Body of pancreas (tissue), 4 donors: Measurements from ENCODE around the gene GREB1.
"Not testable (repeated sequence)": the region's sequence is repeated elsewhere in the genome, so short reads cannot be mapped to it uniquely, and the experiment has no call there.

ENCODE experiments used
- POLR2A ChIP-seq, 3 donors: fragments of 450-650 bp; IDR thresholded peaks; one replicate each; pipeline ENCODE4 v1.6.1; 2016; ENCODE audit warnings: antibody characterized with exemption in 3 of 3, mild to moderate bottlenecking in 2 of 3
- TF ChIP-seq, protein P1 (sequence below), 7 experiments: fragments of 450-650 bp in 4 of 7; fragments of 200-600 bp in 3 of 7; sonication (generic) in 3 of 7; IDR thresholded peaks; one replicate each; pipeline ENCODE4 v1.5.1; 2016 to 2019; ENCODE audit warnings: antibody characterized with exemption in 7 of 7

DNA sequence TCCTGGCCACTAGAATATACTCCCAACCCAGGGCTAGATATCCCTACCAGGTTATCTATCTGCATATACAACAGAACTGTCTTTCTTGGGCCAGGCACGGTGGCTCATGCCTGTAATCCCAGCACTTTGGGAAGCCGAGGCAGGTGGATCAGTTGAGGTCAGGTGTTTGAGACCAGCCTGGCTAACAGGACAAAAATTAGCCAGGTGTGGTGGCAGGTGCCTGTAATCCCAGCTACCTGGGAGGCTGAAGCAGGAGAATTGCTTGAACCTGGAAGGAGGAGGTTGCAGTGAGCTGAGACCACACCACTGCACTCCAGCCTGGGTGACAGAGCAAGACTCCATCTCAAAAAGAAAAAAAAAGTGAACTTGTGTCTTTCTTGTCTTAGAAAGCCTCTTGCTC is 126.6 kb downstream of the GREB1 start:
- TF ChIP-seq, protein P1, sequence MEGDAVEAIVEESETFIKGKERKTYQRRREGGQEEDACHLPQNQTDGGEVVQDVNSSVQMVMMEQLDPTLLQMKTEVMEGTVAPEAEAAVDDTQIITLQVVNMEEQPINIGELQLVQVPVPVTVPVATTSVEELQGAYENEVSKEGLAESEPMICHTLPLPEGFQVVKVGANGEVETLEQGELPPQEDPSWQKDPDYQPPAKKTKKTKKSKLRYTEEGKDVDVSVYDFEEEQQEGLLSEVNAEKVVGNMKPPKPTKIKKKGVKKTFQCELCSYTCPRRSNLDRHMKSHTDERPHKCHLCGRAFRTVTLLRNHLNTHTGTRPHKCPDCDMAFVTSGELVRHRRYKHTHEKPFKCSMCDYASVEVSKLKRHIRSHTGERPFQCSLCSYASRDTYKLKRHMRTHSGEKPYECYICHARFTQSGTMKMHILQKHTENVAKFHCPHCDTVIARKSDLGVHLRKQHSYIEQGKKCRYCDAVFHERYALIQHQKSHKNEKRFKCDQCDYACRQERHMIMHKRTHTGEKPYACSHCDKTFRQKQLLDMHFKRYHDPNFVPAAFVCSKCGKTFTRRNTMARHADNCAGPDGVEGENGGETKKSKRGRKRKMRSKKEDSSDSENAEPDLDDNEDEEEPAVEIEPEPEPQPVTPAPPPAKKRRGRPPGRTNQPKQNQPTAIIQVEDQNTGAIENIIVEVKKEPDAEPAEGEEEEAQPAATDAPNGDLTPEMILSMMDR (IDR thresholded peaks at IDR 0.05), result not testable (repeated sequence)
- not testable (repeated sequence) for TF ChIP-seq POLR2A (IDR thresholded peaks at IDR 0.05)
